Activated T-cell treated with anti-CD3 and anti-CD28 coated beads, Interleukin-2, amount 50 U/mL, for 4 hours (primary cell): ENCODE data around the gene SIGLEC14. TPM values are rescaled to one million over a fixed set of nuclear protein-coding genes. Genes with fewer than 3 reads are reported as not detected.

Source experiments
- total RNA-seq, 3 donors: library from RNA; stranded (reverse); gene quantifications; one replicate each; pipeline ENCODE4 v1.2.1, GENCODE V29; 2021

Gene SIGLEC14
- total RNA-seq, 3 donors from 2014 or later, result not detected

Other genes with a start within 250 kb of the SIGLEC14 start
- gene SIGLEC10, start 229.2 kb downstream of the SIGLEC14 start, total RNA-seq, result under 1 TPM; 0.43 to 0.63 (median 0.53) TPM
- not detected for gene SIGLEC8, start 188.4 kb downstream of the SIGLEC14 start, total RNA-seq
- gene CEACAM18, start 168.3 kb downstream of the SIGLEC14 start, total RNA-seq, result not detected
- gene SIGLEC12, start 145.0 kb downstream of the SIGLEC14 start, total RNA-seq, result 1 to 10 TPM in 1 of 3 donors, under 1 TPM in 1, not detected in 1; 0.51 to 1.3 TPM
- under 1 TPM in 1 of 3 donors, not detected in 2; 0.32 TPM for gene SIGLEC6, start 115.2 kb downstream of the SIGLEC14 start, total RNA-seq
- 1 to 10 TPM; 5.3 to 7.5 (median 6.0) TPM for gene ZNF175, start 75.5 kb downstream of the SIGLEC14 start, total RNA-seq
- gene SIGLEC5, start 16.4 kb downstream of the SIGLEC14 start, total RNA-seq, result under 1 TPM in 1 of 3 donors, not detected in 2; 0.11 TPM
- gene SPACA6, start 46.5 kb upstream of the SIGLEC14 start, total RNA-seq, result 1 to 10 TPM; 1.6 to 2.3 (median 2.1) TPM
- not detected for gene HAS1, start 77.2 kb upstream of the SIGLEC14 start, total RNA-seq
- not detected for gene FPR1, start 105.1 kb upstream of the SIGLEC14 start, total RNA-seq
- gene FPR2, start 114.4 kb upstream of the SIGLEC14 start, total RNA-seq, result not detected
- not detected for gene FPR3, start 148.3 kb upstream of the SIGLEC14 start, total RNA-seq
- gene ZNF577, start 241.1 kb upstream of the SIGLEC14 start, total RNA-seq, result 1 to 10 TPM; 2.8 to 4.8 (median 3.5) TPM